SK-N-SH treated with all-trans-retinoic acid at 6 μM for 48 hours (cell line): ENCODE data around the gene XYLT2.

ENCODE experiments used
- ARNTL ChIP-seq: fragments of 450-650 bp; formaldehyde crosslinking; IDR thresholded peaks from 2 replicates; pipeline ENCODE4 v1.5.0; 2020; ENCODE audit warnings: low read depth, mild to moderate bottlenecking, moderate library complexity, borderline replicate concordance
- BACH2 ChIP-seq: fragments of 250-450 bp; sonication (Bioruptor Pico); IDR thresholded peaks from 2 replicates; pipeline ENCODE4 v1.9.0; 2021; ENCODE audit warnings: mild to moderate bottlenecking, borderline replicate concordance
- CSDC2 ChIP-seq: fragments of 250-450 bp; sonication (Bioruptor Pico); IDR thresholded peaks from 2 replicates; pipeline ENCODE4 v1.5.0; 2020; ENCODE audit warnings: mild to moderate bottlenecking, moderate library complexity
- CSRNP3 ChIP-seq: fragments of 250-450 bp; sonication (Bioruptor Pico); IDR thresholded peaks from 2 replicates; pipeline ENCODE4 v1.5.1; 2021; ENCODE audit warnings: mild to moderate bottlenecking, moderate library complexity
- GLIS3 ChIP-seq: fragments of 250-450 bp; sonication (Bioruptor Pico); IDR thresholded peaks from 2 replicates; pipeline ENCODE4 v1.5.0; 2020; ENCODE audit warnings: mild to moderate bottlenecking, moderate library complexity
- ISL1 ChIP-seq: fragments of 250-450 bp; sonication (Bioruptor Pico); IDR thresholded peaks from 2 replicates; pipeline ENCODE4 v2.1.2; 2022; ENCODE audit warnings: mild to moderate bottlenecking, moderate library complexity
- PATZ1 ChIP-seq: fragments of 250-450 bp; sonication (Bioruptor Pico); IDR thresholded peaks from 2 replicates; pipeline ENCODE4 v1.8.0; 2020; ENCODE audit warnings: mild to moderate bottlenecking, moderate library complexity, borderline replicate concordance
- PPARA ChIP-seq: fragments of 250-450 bp; sonication (Bioruptor Pico); IDR thresholded peaks from 2 replicates; pipeline ENCODE4 v1.5.0; 2020; ENCODE audit warnings: mild to moderate bottlenecking, borderline replicate concordance
- RARB ChIP-seq: fragments of 250-450 bp; sonication (Bioruptor Pico); IDR thresholded peaks from 2 replicates; pipeline ENCODE4 v1.8.0; 2021; ENCODE audit warnings: mild to moderate bottlenecking, moderate library complexity
- SNAI2 ChIP-seq: fragments of 250-450 bp; sonication (Bioruptor Pico); IDR thresholded peaks from 2 replicates; pipeline ENCODE4 v1.5.0; 2020; ENCODE audit warnings: mild to moderate bottlenecking, moderate library complexity
- ZC3H10 ChIP-seq: fragments of 250-450 bp; sonication (Bioruptor Pico); IDR thresholded peaks from 2 replicates; pipeline ENCODE4 v1.5.1; 2021; ENCODE audit warnings: mild to moderate bottlenecking, moderate library complexity
- ZFP3 ChIP-seq: fragments of 250-450 bp; sonication (Bioruptor Pico); IDR thresholded peaks from 2 replicates; pipeline ENCODE4 v1.5.0; 2020; ENCODE audit warnings: mild to moderate bottlenecking, moderate library complexity
- ZFP30 ChIP-seq: fragments of 450-650 bp; formaldehyde crosslinking; IDR thresholded peaks from 2 replicates; pipeline ENCODE4 v1.5.0; 2022; ENCODE audit warnings: mild to moderate bottlenecking, moderate library complexity
- ZNF70 ChIP-seq: fragments of 450-650 bp; formaldehyde crosslinking; IDR thresholded peaks from 2 replicates; pipeline ENCODE4 v1.5.0; 2020; ENCODE audit warnings: mild to moderate bottlenecking, moderate library complexity

- no peak for TF ChIP-seq CSDC2
- no peak for TF ChIP-seq ZFP3 (CRISPR knock-in tag)
- no peak for TF ChIP-seq CSRNP3
- no peak for TF ChIP-seq PPARA (CRISPR knock-in tag)
- no peak for TF ChIP-seq RARB (CRISPR knock-in tag)
- no peak for TF ChIP-seq ZC3H10 (CRISPR knock-in tag)
- TF ChIP-seq PATZ1 (CRISPR knock-in tag) = no peak
- no peak for TF ChIP-seq SNAI2 (CRISPR knock-in tag)
- TF ChIP-seq ZFP30 (CRISPR knock-in tag) = no peak
- TF ChIP-seq BACH2 (CRISPR knock-in tag) = no peak
- TF ChIP-seq ZNF70 (CRISPR knock-in tag) = no peak
- no peak for TF ChIP-seq ISL1
- TF ChIP-seq GLIS3 (CRISPR knock-in tag) = no peak
- no peak for TF ChIP-seq ARNTL
Measured at GRCh38 chr17:50365165-50365564, 19.2 kb downstream of the XYLT2 start.
